RWPE2 (cell line): ENCODE data around the gene PGBD5.

ENCODE experiments used
- ATAC-seq: fragments of 200-7000 bp; cut with Tn5 transposase; 3 replicates; pipeline ENCODE4 v1.9.1; 2021; ENCODE audit warnings: low read depth
- DNase-seq: peaks from one replicate; pipeline ENCODE4 v3.0.0-alpha.2; 2020; ENCODE audit warnings: low spot score
- H3K27ac ChIP-seq: fragments of 450-650 bp; 2 replicates; pipeline ENCODE4 v1.5.1; 2017; ENCODE audit warnings: mild to moderate bottlenecking; ENCODE audit not compliant: poor library complexity, severe bottlenecking
- H3K27me3 ChIP-seq: fragments of 250-450 bp; sonication (Bioruptor Pico); 2 replicates; pipeline ENCODE4 v1.5.1; 2021; ENCODE audit warnings: mild to moderate bottlenecking, moderate library complexity; ENCODE audit not compliant: insufficient read depth, poor library complexity, severe bottlenecking
- H3K36me3 ChIP-seq: fragments of 250-450 bp; sonication (Bioruptor Pico); 2 replicates; pipeline ENCODE4 v1.5.1; 2020; ENCODE audit warnings: low read depth, mild to moderate bottlenecking, moderate library complexity
- H3K4me1 ChIP-seq: fragments of 250-450 bp; sonication (Bioruptor Pico); 2 replicates; pipeline ENCODE4 v1.5.1; 2021; ENCODE audit warnings: mild to moderate bottlenecking, moderate library complexity; ENCODE audit not compliant: insufficient read depth, poor library complexity, severe bottlenecking
- H3K4me3 ChIP-seq: fragments of 250-450 bp; sonication (Bioruptor Pico); 2 replicates; pipeline ENCODE4 v1.5.1; 2021; ENCODE audit warnings: mild to moderate bottlenecking, moderate library complexity; ENCODE audit not compliant: severe bottlenecking
- H3K9me3 ChIP-seq: fragments of 250-450 bp; sonication (Bioruptor Pico); 2 replicates; pipeline ENCODE4 v1.5.1; 2021; ENCODE audit warnings: mild to moderate bottlenecking, moderate library complexity; ENCODE audit not compliant: severe bottlenecking
- TF ChIP-seq, protein P1 (sequence below): fragments of 450-650 bp; IDR thresholded peaks from one replicate; pipeline ENCODE4 v1.5.1; 2017; ENCODE audit warnings: mild to moderate bottlenecking, moderate library complexity; ENCODE audit not compliant: poor library complexity, severe bottlenecking

PGBD5 gene

DNA sequence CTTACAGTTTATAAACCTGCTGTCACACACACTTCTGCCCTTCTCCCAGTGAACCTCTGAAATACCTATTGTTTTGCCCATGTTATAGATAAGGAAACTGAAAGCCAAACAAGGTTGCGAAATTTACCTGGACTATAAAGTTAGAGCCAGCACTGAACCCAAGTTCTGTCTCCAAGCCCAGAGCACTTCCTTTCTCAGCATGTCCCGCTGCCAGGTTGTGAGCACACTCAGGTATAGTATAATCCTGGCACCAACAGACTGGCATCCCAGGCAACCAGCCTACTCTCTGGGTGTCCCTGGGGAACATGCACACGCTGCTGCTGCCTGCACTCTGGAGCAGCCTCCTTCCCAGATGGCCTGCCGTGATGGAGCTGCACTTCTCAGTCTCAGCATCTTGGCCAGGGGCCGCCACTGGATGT is 45.1 kb downstream of the PGBD5 start:
- H3K4me3 ChIP-seq = no peak overlapping the region
- TF ChIP-seq, protein P1, sequence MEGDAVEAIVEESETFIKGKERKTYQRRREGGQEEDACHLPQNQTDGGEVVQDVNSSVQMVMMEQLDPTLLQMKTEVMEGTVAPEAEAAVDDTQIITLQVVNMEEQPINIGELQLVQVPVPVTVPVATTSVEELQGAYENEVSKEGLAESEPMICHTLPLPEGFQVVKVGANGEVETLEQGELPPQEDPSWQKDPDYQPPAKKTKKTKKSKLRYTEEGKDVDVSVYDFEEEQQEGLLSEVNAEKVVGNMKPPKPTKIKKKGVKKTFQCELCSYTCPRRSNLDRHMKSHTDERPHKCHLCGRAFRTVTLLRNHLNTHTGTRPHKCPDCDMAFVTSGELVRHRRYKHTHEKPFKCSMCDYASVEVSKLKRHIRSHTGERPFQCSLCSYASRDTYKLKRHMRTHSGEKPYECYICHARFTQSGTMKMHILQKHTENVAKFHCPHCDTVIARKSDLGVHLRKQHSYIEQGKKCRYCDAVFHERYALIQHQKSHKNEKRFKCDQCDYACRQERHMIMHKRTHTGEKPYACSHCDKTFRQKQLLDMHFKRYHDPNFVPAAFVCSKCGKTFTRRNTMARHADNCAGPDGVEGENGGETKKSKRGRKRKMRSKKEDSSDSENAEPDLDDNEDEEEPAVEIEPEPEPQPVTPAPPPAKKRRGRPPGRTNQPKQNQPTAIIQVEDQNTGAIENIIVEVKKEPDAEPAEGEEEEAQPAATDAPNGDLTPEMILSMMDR = no peak
- DNase-seq (no peak), ATAC-seq (no peak)
- H3K27ac ChIP-seq = no peak overlapping the region
- H3K9me3 ChIP-seq = no peaks in the 10 kb centered on the region
- no peaks in the 10 kb centered on the region for H3K4me1 ChIP-seq
- H3K36me3 ChIP-seq = no peaks in the 10 kb centered on the region
- no peaks in the 10 kb centered on the region for H3K27me3 ChIP-seq

DNA sequence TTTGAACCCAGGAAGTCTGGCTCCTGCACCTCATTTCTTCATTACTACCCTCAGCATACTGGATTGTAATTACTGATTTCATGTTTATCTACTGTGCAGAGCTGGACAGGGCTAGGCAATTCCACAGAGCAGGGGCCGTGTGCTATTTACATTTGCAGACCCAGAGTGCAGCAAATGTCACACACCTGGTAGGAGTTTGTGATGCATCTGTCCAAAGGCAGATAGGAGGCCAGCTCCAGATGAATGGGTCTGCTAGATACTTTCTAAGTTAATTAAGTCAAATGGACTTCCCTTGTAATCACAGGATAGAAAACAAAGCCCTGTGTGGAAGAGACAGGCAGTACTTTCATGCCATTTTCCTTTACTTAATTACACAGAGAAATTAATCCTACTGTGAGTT is 46.2 kb downstream of the PGBD5 start:
- ATAC-seq (no peak), DNase-seq (no peak)
- Histone ChIP-seq H3K27ac (no peak overlapping the region), H3K4me1 (no peaks in the 10 kb centered on the region), H3K27me3 (no peaks in the 10 kb centered on the region), H3K9me3 (no peaks in the 10 kb centered on the region), H3K4me3 (no peak overlapping the region), H3K36me3 (no peaks in the 10 kb centered on the region)
- TF ChIP-seq, protein P1 = no peak

DNA sequence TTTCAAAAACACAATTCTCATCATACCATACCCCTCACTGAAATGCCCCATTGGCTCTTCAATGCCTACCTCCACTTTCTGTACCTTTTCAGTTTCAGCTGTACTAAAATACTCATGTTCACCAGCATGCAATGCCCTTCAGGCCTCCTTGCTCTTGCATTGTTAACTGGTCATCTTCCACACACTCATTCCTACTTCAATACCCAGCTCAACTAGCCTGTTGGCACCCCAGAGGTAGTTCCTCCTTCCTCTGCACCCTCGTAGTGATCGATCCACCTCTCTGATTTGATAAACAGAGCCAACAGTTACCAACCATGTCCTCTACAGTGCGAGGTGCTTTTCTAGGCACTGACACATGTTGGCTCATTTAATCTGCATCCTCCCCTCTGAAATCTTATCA is 46.7 kb downstream of the PGBD5 start:
- no peaks in the 10 kb centered on the region for H3K9me3 ChIP-seq
- TF ChIP-seq, protein P1 = no peak
- no peak for DNase-seq
- no peak for ATAC-seq
- no peaks in the 10 kb centered on the region for H3K4me1 ChIP-seq
- H3K4me3 ChIP-seq = no peak overlapping the region
- no peak overlapping the region for H3K27ac ChIP-seq
- H3K27me3 ChIP-seq = no peaks in the 10 kb centered on the region
- no peaks in the 10 kb centered on the region for H3K36me3 ChIP-seq

DNA sequence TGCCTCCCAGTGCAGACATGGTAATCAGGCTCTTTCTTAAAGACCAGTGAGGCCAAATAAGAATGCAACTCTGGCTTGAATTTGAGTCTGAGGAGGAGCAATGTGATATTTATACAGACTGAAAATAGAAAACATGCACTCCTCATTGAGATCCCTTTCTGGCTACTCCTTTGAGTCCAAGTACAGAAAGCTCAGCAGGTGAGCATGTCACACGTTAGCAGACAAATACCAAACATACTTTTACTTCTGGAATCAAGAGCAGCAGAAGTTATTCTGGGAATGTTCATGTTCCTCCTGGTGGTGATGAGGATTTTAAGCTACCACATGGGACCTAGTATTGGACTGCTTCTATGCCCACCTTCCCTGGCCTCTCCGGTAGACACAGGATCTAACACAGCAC is 48.3 kb downstream of the PGBD5 start:
- TF ChIP-seq, protein P1 = no peak
- H3K36me3 ChIP-seq = no peaks in the 10 kb centered on the region
- no peaks in the 10 kb centered on the region for H3K4me1 ChIP-seq
- H3K27me3 ChIP-seq = no peaks in the 10 kb centered on the region
- no peak overlapping the region for H3K27ac ChIP-seq
- H3K4me3 ChIP-seq = no peak overlapping the region
- no peak for ATAC-seq
- DNase-seq = no peak
- H3K9me3 ChIP-seq = no peaks in the 10 kb centered on the region

DNA sequence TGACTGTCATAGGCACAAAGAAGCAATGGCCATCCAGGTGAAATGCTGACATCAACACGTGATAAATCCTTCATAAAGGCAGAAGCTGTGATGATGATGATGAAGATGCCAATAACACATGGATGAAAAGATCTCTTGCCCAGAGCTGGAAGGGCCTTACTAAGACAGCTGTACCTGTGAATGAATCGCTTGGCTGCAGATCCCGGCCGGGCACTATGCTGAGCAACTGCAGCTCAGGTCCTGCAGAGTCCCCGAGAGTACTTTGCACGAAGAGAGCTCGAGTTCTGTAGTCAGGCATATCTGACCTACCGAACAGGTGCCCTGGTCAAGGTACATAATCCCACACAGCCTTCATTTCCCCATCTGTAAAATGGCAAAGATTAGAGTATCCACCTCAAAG is 48.8 kb downstream of the PGBD5 start:
- no peak for ATAC-seq
- Histone ChIP-seq H3K27me3 (no peaks in the 10 kb centered on the region), H3K4me3 (no peak overlapping the region), H3K27ac (no peak overlapping the region), H3K9me3 (no peaks in the 10 kb centered on the region), H3K36me3 (no peaks in the 10 kb centered on the region), H3K4me1 (no peaks in the 10 kb centered on the region)
- TF ChIP-seq, protein P1 = no peak
- no peak for DNase-seq
